Activated naive CD8-positive, alpha-beta T cell treated with anti-CD3 and anti-CD28 coated beads, Interleukin-2, amount 10 ng/mL, durations not matched to agents 7 days and 5 days (primary cell): ENCODE results near the gene HS3ST2. TPM values are rescaled to one million over a fixed set of nuclear protein-coding genes. Genes with fewer than 3 reads are reported as not detected.
A peak's percentile ranks its signal among the peaks of the same experiment; 100 is the strongest.
"Not testable (repeated sequence)": the region's sequence is repeated elsewhere in the genome, so short reads cannot be mapped to it uniquely, and the experiment has no call there.

Experiments used
- ATAC-seq: fragments of 150-1000 bp; cut with Tn5 transposase; one replicate; pipeline ENCODE4 v1.10.0; 2021; ENCODE audit warnings: low read depth, moderate library complexity
- POLR2A ChIA-PET: fragments of 350-600 bp; sonication (Branson Sonifier 250); formaldehyde crosslinking; loops from one replicate; lab custom pipeline; 2021; ENCODE audit warnings: antibody characterized with exemption; lab: Charles Lee
- DNase-seq: peaks from one replicate; pipeline ENCODE4 v3.0.0; 2021
- H3K27ac Mint-ChIP-seq: one replicate; pipeline ENCODE4 v1.8.0; 2022; ENCODE audit warnings: mild to moderate bottlenecking, mixed read lengths
- H3K27me3 Mint-ChIP-seq: one replicate; pipeline ENCODE4 v1.8.0; 2022; ENCODE audit warnings: mild to moderate bottlenecking, moderate library complexity, mixed read lengths
- H3K36me3 Mint-ChIP-seq: one replicate; pipeline ENCODE4 v1.8.0; 2021; ENCODE audit warnings: mild to moderate bottlenecking, mixed read lengths
- H3K4me1 Mint-ChIP-seq: one replicate; pipeline ENCODE4 v1.8.0; 2021; ENCODE audit warnings: mixed read lengths
- H3K4me3 Mint-ChIP-seq: one replicate; pipeline ENCODE4 v1.8.0; 2022; ENCODE audit warnings: mild to moderate bottlenecking, moderate library complexity, mixed read lengths
- H3K9me3 Mint-ChIP-seq: one replicate; pipeline ENCODE4 v1.8.0; 2021; ENCODE audit warnings: mixed read lengths
- total RNA-seq, 2 experiments: library from RNA; stranded (reverse); gene quantifications; one replicate each; pipeline ENCODE4 v1.2.3, GENCODE V29; 2021

HS3ST2 gene
- total RNA-seq, 2 experiments from 2014 or later, result 0.17 to 0.45 TPM

DNA sequence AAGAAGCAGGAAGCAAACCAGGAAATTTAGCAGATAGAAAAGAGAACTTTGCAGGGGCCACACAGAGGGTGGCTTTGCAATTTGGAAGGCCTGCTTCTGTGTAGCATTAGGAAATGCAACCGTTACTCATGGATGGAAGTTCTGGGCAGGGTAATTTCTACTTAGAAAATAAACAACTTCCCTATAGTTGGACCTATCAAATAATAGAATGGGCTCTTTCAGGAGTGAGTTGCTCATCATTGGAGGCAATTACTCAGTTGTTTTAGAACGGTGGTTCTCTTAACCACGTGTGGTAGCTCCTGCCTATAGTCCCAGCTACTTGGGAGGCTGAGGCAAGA is 25.8 kb upstream of the HS3ST2 start:
- H3K27me3 Mint-ChIP-seq, result peaks cover 8% of the 10 kb centered on the region
- no peaks in the 10 kb centered on the region for H3K9me3 Mint-ChIP-seq
- POLR2A ChIA-PET, result no interaction called here
- DNase-seq (no peak), ATAC-seq (no peak)
- peaks cover 9% of the 10 kb centered on the region for H3K4me1 Mint-ChIP-seq
- no peaks in the 10 kb centered on the region for H3K36me3 Mint-ChIP-seq
- H3K27ac Mint-ChIP-seq, result no peak overlapping the region
- no peak overlapping the region for H3K4me3 Mint-ChIP-seq

DNA sequence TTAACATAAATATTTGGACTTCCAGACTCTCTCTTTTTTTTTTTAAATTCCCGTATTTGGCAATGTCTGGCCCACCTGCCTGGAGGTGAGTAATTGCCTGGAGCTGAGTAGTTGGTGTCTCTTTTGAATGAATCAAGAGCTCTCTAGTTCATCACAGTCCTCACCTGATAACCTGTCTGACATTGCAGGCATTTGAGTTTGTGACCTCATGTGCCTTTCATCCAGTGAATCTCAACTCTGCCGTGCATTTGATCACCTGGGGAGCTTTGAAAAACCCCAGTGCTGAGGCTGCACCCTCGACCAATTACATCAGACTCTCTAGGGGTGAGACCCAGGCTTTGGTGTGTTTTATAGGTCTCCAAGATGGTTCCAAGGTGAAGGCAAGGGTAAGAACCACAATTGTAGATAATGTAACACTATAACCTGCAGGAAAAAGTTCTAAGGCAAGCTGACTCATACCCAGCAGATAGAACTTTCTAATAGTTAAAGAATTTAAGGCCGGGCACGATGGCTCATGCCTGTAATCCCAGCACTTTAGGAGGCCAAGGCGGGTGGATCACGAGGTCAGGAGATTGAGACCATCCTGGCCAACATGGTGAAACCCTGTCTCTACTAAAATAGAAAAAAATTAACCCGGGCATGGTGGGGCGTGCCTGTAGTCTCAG is 24.5 kb upstream of the HS3ST2 start:
- peaks cover 9% of the 10 kb centered on the region for H3K4me1 Mint-ChIP-seq
- H3K9me3 Mint-ChIP-seq, result peaks cover 4% of the 10 kb centered on the region
- no peaks in the 10 kb centered on the region for H3K36me3 Mint-ChIP-seq
- H3K27ac Mint-ChIP-seq, result no peak overlapping the region
- POLR2A ChIA-PET, result no interaction called here
- H3K27me3 Mint-ChIP-seq, result peaks cover 6% of the 10 kb centered on the region
- H3K4me3 Mint-ChIP-seq, result no peak overlapping the region
- no peak for ATAC-seq
- no peak for DNase-seq

DNA sequence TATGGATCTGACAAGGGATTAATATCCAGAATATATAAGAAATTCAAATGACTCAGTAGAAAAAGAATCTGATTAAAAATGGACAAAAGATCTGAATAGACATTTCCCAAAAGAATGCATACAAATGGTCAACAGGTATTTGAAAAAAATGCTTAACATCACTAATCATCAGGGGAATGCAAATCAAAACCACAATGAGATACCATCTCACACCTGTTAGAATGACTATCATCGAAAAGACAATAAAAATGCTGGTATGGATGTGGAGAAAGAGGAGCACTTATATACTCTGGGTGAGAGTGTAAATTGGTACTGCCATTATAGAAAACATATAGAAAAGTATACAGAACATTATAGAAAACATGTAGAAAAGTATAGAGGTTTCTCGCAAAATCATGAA is 16.4 kb upstream of the HS3ST2 start:
- H3K27me3 Mint-ChIP-seq, result peaks cover 10% of the 10 kb centered on the region
- no peak for ATAC-seq
- POLR2A ChIA-PET, result no interaction called here
- DNase-seq, result no peak
- H3K27ac Mint-ChIP-seq, result no peak overlapping the region
- no peaks in the 10 kb centered on the region for H3K36me3 Mint-ChIP-seq
- H3K4me1 Mint-ChIP-seq, result no peaks in the 10 kb centered on the region
- no peak overlapping the region for H3K4me3 Mint-ChIP-seq
- H3K9me3 Mint-ChIP-seq, result peaks cover 6% of the 10 kb centered on the region

GRCh38 chr16:22799113-22799512 is 14.8 kb upstream of the HS3ST2 start:
- H3K4me1 Mint-ChIP-seq, result no peaks in the 10 kb centered on the region
- H3K36me3 Mint-ChIP-seq, result no peaks in the 10 kb centered on the region
- H3K27ac Mint-ChIP-seq, result no peak overlapping the region
- no peak overlapping the region for H3K4me3 Mint-ChIP-seq
- H3K9me3 Mint-ChIP-seq, result peaks cover 3% of the 10 kb centered on the region
- peaks cover 19% of the 10 kb centered on the region for H3K27me3 Mint-ChIP-seq
- POLR2A ChIA-PET, result no interaction called here
- DNase-seq (no peak), ATAC-seq (no peak)

GRCh38 chr16:22804893-22805292 is 9.1 kb upstream of the HS3ST2 start:
- Mint-ChIP-seq H3K4me1 (no peaks in the 10 kb centered on the region), H3K9me3 (no peaks in the 10 kb centered on the region), H3K27me3 (peaks cover 12% of the 10 kb centered on the region), H3K36me3 (no peaks in the 10 kb centered on the region), H3K4me3 (no peak overlapping the region), H3K27ac (no peak overlapping the region)
- ATAC-seq (no peak), DNase-seq (no peak)
- POLR2A ChIA-PET, result no interaction called here

DNA sequence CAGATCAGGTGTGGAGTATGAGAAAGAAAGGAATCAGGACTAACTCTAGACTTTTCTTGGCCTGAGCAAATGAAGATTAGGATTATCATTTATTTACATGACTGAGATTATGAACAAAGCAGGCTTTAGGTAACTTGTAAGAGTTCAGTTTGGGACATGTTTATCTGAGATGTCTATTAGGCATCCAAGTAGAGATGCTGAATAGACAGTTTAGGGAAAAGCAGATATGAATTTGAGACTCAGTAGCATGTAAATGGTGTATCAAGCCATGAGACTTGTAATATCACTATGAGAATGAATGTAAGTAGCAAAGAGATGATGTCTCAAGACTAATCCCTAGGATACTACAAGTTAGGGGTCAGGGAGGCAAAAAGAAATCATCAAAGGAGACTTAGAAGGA is 8.6 kb upstream of the HS3ST2 start:
- POLR2A ChIA-PET, result no interaction called here
- DNase-seq, result no peak

GRCh38 chr16:22806811-22807210 is 7.2 kb upstream of the HS3ST2 start:
- Mint-ChIP-seq H3K9me3 (no peaks in the 10 kb centered on the region), H3K4me3 (no peak overlapping the region), H3K4me1 (no peaks in the 10 kb centered on the region), H3K36me3 (no peaks in the 10 kb centered on the region), H3K27me3 (peaks cover 24% of the 10 kb centered on the region), H3K27ac (no peak overlapping the region)
- ATAC-seq (no peak), DNase-seq (no peak)
- POLR2A ChIA-PET, result no interaction called here

More for the DNA sequence above, 8.6 kb upstream of the HS3ST2 start:
- no peak overlapping the region for H3K27ac Mint-ChIP-seq
- H3K4me3 Mint-ChIP-seq, result no peak overlapping the region
- no peaks in the 10 kb centered on the region for H3K36me3 Mint-ChIP-seq
- H3K4me1 Mint-ChIP-seq, result no peaks in the 10 kb centered on the region
- H3K27me3 Mint-ChIP-seq, result peaks cover 15% of the 10 kb centered on the region
- no peak for ATAC-seq
- H3K9me3 Mint-ChIP-seq, result no peaks in the 10 kb centered on the region

DNA sequence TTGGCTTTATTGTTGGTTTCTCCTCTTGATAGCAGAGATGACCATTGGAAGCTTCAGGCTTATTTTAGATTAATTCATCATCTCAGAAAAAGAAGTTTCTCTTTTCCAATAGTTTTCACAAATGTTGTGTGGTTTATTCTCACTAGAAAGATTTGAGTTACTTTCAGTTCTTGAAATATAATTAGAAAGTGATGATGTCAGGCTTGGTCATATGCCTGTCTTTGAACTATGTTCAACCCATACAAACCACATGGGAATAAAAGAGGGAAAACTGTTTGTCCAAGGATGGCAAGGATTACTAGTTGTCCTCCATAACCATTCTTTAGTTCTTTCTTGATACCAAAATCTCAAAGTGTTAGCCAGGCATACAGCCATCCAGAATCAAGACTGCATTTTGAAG is 3.7 kb upstream of the HS3ST2 start:
- Mint-ChIP-seq H3K27ac (no peak overlapping the region), H3K4me3 (no peak overlapping the region), H3K4me1 (peaks cover 1% of the 10 kb centered on the region), H3K36me3 (no peaks in the 10 kb centered on the region), H3K9me3 (no peaks in the 10 kb centered on the region), H3K27me3 (peaks cover 39% of the 10 kb centered on the region)
- POLR2A ChIA-PET, result no interaction called here
- no peak for ATAC-seq
- DNase-seq, result no peak

DNA sequence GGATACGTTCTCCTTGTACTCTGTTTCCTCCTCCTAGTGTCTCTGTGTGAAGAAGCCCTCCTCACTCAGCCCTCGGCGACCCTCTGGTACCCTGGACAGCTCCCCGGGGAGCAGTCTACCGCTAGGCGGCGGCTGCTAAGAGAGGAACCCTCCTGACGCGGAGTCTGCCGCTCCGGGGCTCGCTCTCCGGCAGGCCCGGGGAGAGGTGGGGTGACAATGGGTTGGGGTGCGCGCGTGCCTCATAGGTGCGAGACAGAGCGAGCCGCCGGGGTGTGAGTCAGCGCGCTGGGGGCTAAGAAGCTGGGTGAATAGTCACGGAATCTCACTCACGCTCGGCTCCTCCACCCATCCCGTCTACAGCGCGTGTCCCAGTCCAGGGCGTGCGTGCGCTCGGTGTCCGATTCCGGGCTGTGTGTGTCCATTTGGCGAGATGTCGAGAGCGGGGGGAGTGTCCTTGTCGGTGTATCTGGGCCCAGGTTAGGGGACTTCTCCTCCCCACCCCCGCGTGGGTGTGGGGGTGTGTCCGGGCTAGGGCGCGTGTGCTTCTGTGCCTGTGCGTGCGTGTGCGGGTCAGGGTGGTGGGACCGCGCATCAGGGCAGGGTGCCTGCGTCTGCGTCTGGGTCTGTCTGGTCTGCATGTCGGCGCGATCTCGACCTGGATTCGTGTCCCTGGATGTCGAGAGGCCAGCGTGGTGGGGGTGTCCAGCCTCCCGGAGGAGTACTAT is 577 bp upstream of the HS3ST2 start:
- Mint-ChIP-seq H3K27me3 (peaks cover 47% of the 10 kb centered on the region), H3K27ac (no peak overlapping the region), H3K4me1 (peaks cover 1% of the 10 kb centered on the region), H3K4me3 (no peak overlapping the region), H3K36me3 (no peaks in the 10 kb centered on the region), H3K9me3 (no peaks in the 10 kb centered on the region)
- ATAC-seq (peak; percentile 42), DNase-seq (peak; percentile 51)
- POLR2A ChIA-PET, result no interaction called here

DNA sequence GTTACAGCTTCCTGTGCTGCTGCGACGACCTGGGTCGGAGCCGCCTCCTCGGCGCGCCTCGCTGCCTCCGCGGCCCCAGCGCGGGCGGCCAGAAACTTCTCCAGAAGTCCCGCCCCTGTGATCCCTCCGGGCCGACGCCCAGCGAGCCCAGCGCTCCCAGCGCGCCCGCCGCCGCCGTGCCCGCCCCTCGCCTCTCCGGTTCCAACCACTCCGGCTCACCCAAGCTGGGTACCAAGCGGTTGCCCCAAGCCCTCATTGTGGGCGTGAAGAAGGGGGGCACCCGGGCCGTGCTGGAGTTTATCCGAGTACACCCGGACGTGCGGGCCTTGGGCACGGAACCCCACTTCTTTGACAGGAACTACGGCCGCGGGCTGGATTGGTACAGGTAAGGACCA is 746 bp downstream of the HS3ST2 start:
- ATAC-seq, result no peak
- no peak overlapping the region for H3K4me3 Mint-ChIP-seq
- peaks cover 1% of the 10 kb centered on the region for H3K4me1 Mint-ChIP-seq
- H3K9me3 Mint-ChIP-seq, result peaks cover 1% of the 10 kb centered on the region
- H3K27ac Mint-ChIP-seq, result no peak overlapping the region
- no peaks in the 10 kb centered on the region for H3K36me3 Mint-ChIP-seq
- POLR2A ChIA-PET, result no interaction called here
- no peak for DNase-seq
- H3K27me3 Mint-ChIP-seq, result peaks cover 44% of the 10 kb centered on the region

GRCh38 chr16:22815863-22816262 is 1.9 kb downstream of the HS3ST2 start:
- Mint-ChIP-seq H3K4me3 (no peak overlapping the region), H3K27ac (no peak overlapping the region), H3K27me3 (peaks cover 40% of the 10 kb centered on the region), H3K4me1 (peaks cover 1% of the 10 kb centered on the region), H3K9me3 (peaks cover 1% of the 10 kb centered on the region), H3K36me3 (no peaks in the 10 kb centered on the region)
- POLR2A ChIA-PET, result no interaction called here
- DNase-seq, result no peak
- no peak for ATAC-seq

DNA sequence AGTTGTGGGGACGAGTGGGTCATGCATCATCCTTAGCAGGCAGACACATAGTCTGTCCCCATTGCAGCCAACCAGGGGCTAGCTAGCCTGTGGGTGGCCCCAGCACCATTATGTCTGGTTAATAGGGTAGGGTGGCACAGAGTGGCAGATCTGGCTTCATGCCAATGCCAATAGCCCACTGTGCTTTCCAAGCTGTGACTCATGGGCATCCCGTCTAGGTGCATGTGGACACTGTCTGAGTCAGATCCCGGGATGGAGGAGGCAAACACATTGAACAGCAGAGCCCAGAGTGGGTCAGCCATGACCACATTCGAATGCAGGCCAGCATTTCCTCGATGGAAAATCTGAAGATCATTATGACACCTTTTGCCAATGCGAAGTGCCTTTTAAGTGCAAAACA is 2.5 kb downstream of the HS3ST2 start:
- Mint-ChIP-seq H3K27me3 (peaks cover 36% of the 10 kb centered on the region), H3K4me3 (no peak overlapping the region), H3K27ac (no peak overlapping the region), H3K36me3 (no peaks in the 10 kb centered on the region), H3K4me1 (peaks cover 1% of the 10 kb centered on the region), H3K9me3 (peaks cover 1% of the 10 kb centered on the region)
- POLR2A ChIA-PET, result no interaction called here
- ATAC-seq (no peak), DNase-seq (no peak)

DNA sequence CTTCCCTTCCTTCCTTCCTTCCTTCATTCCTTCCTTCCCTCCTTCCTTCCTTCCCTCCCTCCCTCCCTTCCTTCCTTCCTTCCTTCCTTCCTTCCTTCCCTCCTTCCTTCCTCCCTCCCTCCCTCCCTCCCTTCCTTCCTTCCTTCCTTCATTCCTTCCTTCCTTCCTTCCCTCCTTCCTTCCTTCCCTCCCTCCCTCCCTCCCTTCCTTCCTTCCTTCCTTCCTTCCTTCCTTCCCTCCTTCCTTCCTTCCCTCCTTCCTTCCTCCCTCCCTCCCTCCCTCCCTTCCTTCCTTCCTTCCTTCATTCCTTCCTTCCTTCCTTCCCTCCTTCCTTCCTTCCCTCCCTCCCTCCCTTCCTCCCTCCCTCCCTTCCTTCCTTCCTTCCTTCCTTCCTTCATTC is 4.8 kb downstream of the HS3ST2 start:
- H3K27me3 Mint-ChIP-seq, result peaks cover 14% of the 10 kb centered on the region
- DNase-seq, H3K4me3 Mint-ChIP-seq, H3K9me3 Mint-ChIP-seq, ATAC-seq, H3K36me3 Mint-ChIP-seq, H3K27ac Mint-ChIP-seq, POLR2A ChIA-PET, H3K4me1 Mint-ChIP-seq: not testable (repeated sequence)

- DNase-seq (no peak), ATAC-seq (no peak)
- Mint-ChIP-seq H3K4me3 (no peak overlapping the region), H3K27ac (no peak overlapping the region), H3K4me1 (no peaks in the 10 kb centered on the region), H3K36me3 (no peaks in the 10 kb centered on the region), H3K27me3 (peaks cover 27% of the 10 kb centered on the region), H3K9me3 (no peaks in the 10 kb centered on the region)
- POLR2A ChIA-PET, result no interaction called here
Measured at GRCh38 chr16:22838681-22839080, 24.7 kb downstream of the HS3ST2 start.
